Activated CD8-positive, alpha-beta memory T cell treated with anti-CD3 and anti-CD28 coated beads for 4 hours (primary cell): ENCODE measurements around the gene CCT7.
"Not testable (repeated sequence)": the region's sequence is repeated elsewhere in the genome, so short reads cannot be mapped to it uniquely, and the experiment has no call there.

Source experiments
- DNase-seq, 2 donors: peaks; one replicate each; pipeline ENCODE4 v3.0.0-alpha.2; 2020; ENCODE audit warnings: low read depth in 2 of 2

CCT7 gene

GRCh38 chr2:73233932-73234832, at the start of gene CCT7:
TSS of gene CCT7 (plus strand) at chr2:73234308. CDS start at chr2:73234379, 71 bp downstream.
- peak; percentile 70 to 79 for DNase-seq

GRCh38 chr2:73185965-73186364, 48.1 kb upstream of the CCT7 start:
- DNase-seq = no peak

- no peak for DNase-seq
These were observed 46.6 kb upstream of the CCT7 start for GRCh38 chr2:73187549-73187948.

GRCh38 chr2:73197579-73197978, 36.5 kb upstream of the CCT7 start:
- no peak for DNase-seq

- DNase-seq = not testable (repeated sequence)
These were observed 33.8 kb upstream of the CCT7 start for GRCh38 chr2:73200281-73200680.

GRCh38 chr2:73202156-73203054, 31.7 kb upstream of the CCT7 start, which contains the start of gene NOTO:
TSS of gene NOTO (plus strand) at chr2:73202574. CDS start at chr2:73202667, 93 bp downstream.
- DNase-seq = no peak

GRCh38 chr2:73203055-73203681, 30.9 kb upstream of the CCT7 start:
- no peak for DNase-seq

GRCh38 chr2:73205611-73206010, 28.5 kb upstream of the CCT7 start:
- no peak for DNase-seq

- no peak for DNase-seq
These were observed 25.9 kb upstream of the CCT7 start for GRCh38 chr2:73208258-73208657.

- DNase-seq = no peak
These were observed 24.1 kb upstream of the CCT7 start for GRCh38 chr2:73210019-73210418.

- no peak for DNase-seq
These were observed 23.4 kb upstream of the CCT7 start for GRCh38 chr2:73210696-73211095.

- no peak for DNase-seq
These were observed 22.0 kb upstream of the CCT7 start for GRCh38 chr2:73212098-73212447.

GRCh38 chr2:73212448-73213176, 21.5 kb upstream of the CCT7 start:
- peak; percentile 41 to 58 for DNase-seq

- peak; percentile 83 to 85 for DNase-seq
These were observed 19.7 kb upstream of the CCT7 start, which contains the start of gene SMYD5 for GRCh38 chr2:73214120-73215035. TSS of gene SMYD5 (plus strand) at chr2:73214245. CDS start at chr2:73214267, 22 bp downstream.

- DNase-seq = no peak
These were observed 18.9 kb upstream of the CCT7 start for GRCh38 chr2:73215254-73215653.

- DNase-seq = no peak
These were observed 16.9 kb upstream of the CCT7 start for GRCh38 chr2:73217160-73217559.

GRCh38 chr2:73217826-73218225, 16.3 kb upstream of the CCT7 start:
- DNase-seq = no peak

GRCh38 chr2:73218298-73218697, 15.8 kb upstream of the CCT7 start:
- DNase-seq = no peak

- DNase-seq = no peak
These were observed 10.3 kb upstream of the CCT7 start for GRCh38 chr2:73223821-73224220.
